Lower leg skin (tissue), 3 donors: ENCODE data around the gene USP34.

Experiments used
- POLR2A ChIP-seq, 2 donors: fragments of 450-650 bp; IDR thresholded peaks; one replicate each; pipeline ENCODE4 v1.6.1; 2016 to 2017; ENCODE audit warnings: antibody characterized with exemption in 2 of 2, mild to moderate bottlenecking in 1 of 2, moderate library complexity in 1 of 2
- TF ChIP-seq, protein P1 (sequence below), 3 donors: fragments of 450-650 bp; IDR thresholded peaks; one replicate each; pipeline ENCODE4 v1.5.1; 2016; ENCODE audit warnings: antibody characterized with exemption in 3 of 3, mild to moderate bottlenecking in 3 of 3, moderate library complexity in 2 of 3

DNA sequence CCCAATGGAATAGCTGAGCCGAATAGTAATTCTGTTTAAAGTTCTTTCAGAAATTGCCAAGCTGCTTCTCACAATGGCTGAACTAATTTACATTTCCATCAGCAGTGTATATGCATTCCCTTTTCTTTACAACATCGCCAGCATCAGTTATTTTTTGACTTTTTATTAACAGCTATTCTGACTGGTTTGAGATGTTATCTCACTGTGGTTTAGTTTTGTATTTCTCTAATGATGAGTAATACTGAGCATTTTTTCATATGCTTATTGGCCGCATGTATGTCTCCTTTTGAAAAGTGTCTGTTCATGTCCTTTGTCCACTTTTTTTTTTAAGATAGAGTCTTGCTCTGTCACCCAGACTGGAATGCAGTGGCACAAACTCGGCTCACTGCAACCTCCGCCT is 208.2 kb downstream of the USP34 start:
- TF ChIP-seq, protein P1, sequence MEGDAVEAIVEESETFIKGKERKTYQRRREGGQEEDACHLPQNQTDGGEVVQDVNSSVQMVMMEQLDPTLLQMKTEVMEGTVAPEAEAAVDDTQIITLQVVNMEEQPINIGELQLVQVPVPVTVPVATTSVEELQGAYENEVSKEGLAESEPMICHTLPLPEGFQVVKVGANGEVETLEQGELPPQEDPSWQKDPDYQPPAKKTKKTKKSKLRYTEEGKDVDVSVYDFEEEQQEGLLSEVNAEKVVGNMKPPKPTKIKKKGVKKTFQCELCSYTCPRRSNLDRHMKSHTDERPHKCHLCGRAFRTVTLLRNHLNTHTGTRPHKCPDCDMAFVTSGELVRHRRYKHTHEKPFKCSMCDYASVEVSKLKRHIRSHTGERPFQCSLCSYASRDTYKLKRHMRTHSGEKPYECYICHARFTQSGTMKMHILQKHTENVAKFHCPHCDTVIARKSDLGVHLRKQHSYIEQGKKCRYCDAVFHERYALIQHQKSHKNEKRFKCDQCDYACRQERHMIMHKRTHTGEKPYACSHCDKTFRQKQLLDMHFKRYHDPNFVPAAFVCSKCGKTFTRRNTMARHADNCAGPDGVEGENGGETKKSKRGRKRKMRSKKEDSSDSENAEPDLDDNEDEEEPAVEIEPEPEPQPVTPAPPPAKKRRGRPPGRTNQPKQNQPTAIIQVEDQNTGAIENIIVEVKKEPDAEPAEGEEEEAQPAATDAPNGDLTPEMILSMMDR (IDR thresholded peaks at IDR 0.05), result no peak
- no peak for TF ChIP-seq POLR2A (IDR thresholded peaks at IDR 0.05)
